Uterus (tissue), 4 donors: ENCODE data around the gene CPA4. TPM values are rescaled to one million over a fixed set of nuclear protein-coding genes. Genes with fewer than 3 reads are reported as not detected.

ENCODE experiments used
- DNase-seq, 2 donors: peaks; one replicate each; pipeline ENCODE4 v3.0.0-alpha.2; 2019 to 2020
- H3K27ac ChIP-seq, 2 donors: fragments of 200-600 bp; sonication (generic); 1 replicate in 1 of 2; 2 replicates in 1 of 2; pipeline ENCODE4 v1.5.1; 2016 to 2018
- H3K27me3 ChIP-seq, 2 donors: fragments of 200-600 bp; sonication (generic); one replicate each; pipeline ENCODE4 v1.5.1; 2018 to 2019; ENCODE audit warnings: control low read depth in 1 of 2
- H3K36me3 ChIP-seq, 2 donors: fragments of 200-600 bp; sonication (generic); one replicate each; pipeline ENCODE4 v1.5.1; 2019; ENCODE audit warnings: control low read depth in 1 of 2
- H3K4me1 ChIP-seq, 2 donors: fragments of 200-600 bp; sonication (generic); one replicate each; pipeline ENCODE4 v1.5.1; 2018 to 2019; ENCODE audit warnings: control low read depth in 1 of 2
- H3K4me3 ChIP-seq, 2 donors: fragments of 200-600 bp; sonication (generic); 1 replicate in 1 of 2; 2 replicates in 1 of 2; pipeline ENCODE4 v1.5.1; 2018 to 2019; ENCODE audit warnings: mild to moderate bottlenecking in 1 of 2
- H3K9me3 ChIP-seq, 2 donors: fragments of 200-600 bp; sonication (generic); one replicate each; pipeline ENCODE4 v1.5.1; 2019; ENCODE audit warnings: control low read depth in 1 of 2
- POLR2A ChIP-seq, 2 donors: fragments of 450-650 bp; IDR thresholded peaks; one replicate each; pipeline ENCODE4 v1.6.1; 2016; ENCODE audit warnings: antibody characterized with exemption in 2 of 2, mild to moderate bottlenecking in 1 of 2, moderate library complexity in 1 of 2
- intact Hi-C: fragments of 100-400 bp; cut with DNase I; formaldehyde crosslinking; loops from one replicate; pipeline ENCODE4 v1.15.1; 2023; ENCODE audit warnings: low total_unique reads
- total RNA-seq, 4 donors: library from RNA; depleted of rRNA in 3 of 4; stranded (reverse); fragments of >200 nt in 3 of 4; gene quantifications; one replicate each; pipeline versions ENCODE4 v1.1.0 to v1.2.4, GENCODE V29; 2014 to 2023
- TF ChIP-seq, protein P1 (sequence below), 4 experiments: fragments of 200-600 bp in 2 of 4; fragments of 450-650 bp in 2 of 4; sonication (generic) in 2 of 4; IDR thresholded peaks; one replicate each; pipeline ENCODE4 v1.5.1; 2016 to 2019; ENCODE audit warnings: antibody characterized with exemption in 4 of 4, mild to moderate bottlenecking in 2 of 4, moderate library complexity in 1 of 4
- donor health status: DM: yes; HTN: yes; CAD: no.

The CPA4 gene
- total RNA-seq, 4 donors from 2014 or later = 1.3 TPM; not detected in 3

DNA sequence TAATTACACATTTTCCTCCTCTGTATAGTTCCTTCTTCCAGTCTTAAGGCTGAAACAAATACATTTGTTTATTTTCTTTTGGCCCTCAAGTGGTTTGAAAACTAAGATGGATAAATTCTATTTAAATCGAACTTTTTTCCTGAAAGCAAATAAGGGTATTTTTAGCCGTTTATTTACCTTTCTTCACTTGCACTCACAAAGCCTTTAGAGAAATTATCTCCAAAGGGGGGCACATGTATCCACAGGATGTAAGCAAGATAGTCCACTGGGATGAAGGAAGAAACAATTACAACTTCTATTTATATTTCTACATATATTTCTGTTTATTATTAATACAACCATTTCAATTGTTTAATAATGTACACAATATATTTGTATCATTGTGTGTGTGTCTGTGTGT lies 10.2 kb downstream of the CPA4 start:
- no peak overlapping the region for H3K4me3 ChIP-seq
- no peak for DNase-seq
- no peaks in the 10 kb centered on the region for H3K36me3 ChIP-seq
- H3K27me3 ChIP-seq = no peaks in the 10 kb centered on the region
- H3K4me1 ChIP-seq = no peaks in the 10 kb centered on the region
- TF ChIP-seq POLR2A (IDR thresholded peaks at IDR 0.05) = no peak
- TF ChIP-seq, protein P1, sequence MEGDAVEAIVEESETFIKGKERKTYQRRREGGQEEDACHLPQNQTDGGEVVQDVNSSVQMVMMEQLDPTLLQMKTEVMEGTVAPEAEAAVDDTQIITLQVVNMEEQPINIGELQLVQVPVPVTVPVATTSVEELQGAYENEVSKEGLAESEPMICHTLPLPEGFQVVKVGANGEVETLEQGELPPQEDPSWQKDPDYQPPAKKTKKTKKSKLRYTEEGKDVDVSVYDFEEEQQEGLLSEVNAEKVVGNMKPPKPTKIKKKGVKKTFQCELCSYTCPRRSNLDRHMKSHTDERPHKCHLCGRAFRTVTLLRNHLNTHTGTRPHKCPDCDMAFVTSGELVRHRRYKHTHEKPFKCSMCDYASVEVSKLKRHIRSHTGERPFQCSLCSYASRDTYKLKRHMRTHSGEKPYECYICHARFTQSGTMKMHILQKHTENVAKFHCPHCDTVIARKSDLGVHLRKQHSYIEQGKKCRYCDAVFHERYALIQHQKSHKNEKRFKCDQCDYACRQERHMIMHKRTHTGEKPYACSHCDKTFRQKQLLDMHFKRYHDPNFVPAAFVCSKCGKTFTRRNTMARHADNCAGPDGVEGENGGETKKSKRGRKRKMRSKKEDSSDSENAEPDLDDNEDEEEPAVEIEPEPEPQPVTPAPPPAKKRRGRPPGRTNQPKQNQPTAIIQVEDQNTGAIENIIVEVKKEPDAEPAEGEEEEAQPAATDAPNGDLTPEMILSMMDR (IDR thresholded peaks at IDR 0.05) = no peak
- no peaks in the 10 kb centered on the region for H3K9me3 ChIP-seq
- no peak overlapping the region for H3K27ac ChIP-seq
- intact Hi-C loops = no loop called here

DNA sequence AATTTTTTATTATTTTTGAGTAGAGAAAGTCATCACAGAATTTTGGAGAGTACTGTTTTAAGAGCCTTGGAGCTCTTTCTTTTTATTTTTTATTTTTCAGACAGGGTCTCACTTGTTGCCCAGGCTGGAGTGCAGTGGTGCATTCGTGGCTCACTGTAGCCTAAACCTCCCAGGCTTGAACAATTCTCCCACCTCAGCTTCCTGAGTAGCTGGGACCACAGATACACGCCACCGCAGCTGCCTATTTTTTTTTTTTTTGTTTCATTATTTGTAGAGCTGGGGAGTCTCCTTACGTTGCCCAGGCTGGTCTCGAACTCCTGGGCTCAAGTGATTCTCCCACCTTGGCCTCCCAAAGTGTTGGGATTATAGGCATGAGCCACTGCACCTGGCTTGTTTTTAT lies 10.6 kb downstream of the CPA4 start:
- DNase-seq = no peak

GRCh38 chr7:130303982-130304381 lies 11.0 kb downstream of the CPA4 start:
- Histone ChIP-seq H3K9me3 (no peaks in the 10 kb centered on the region), H3K36me3 (no peaks in the 10 kb centered on the region), H3K27me3 (no peaks in the 10 kb centered on the region), H3K4me3 (no peak overlapping the region), H3K27ac (no peak overlapping the region), H3K4me1 (no peaks in the 10 kb centered on the region)
- DNase-seq = no peak
- TF ChIP-seq, protein P1 (IDR thresholded peaks at IDR 0.05) = no peak
- no peak for TF ChIP-seq POLR2A (IDR thresholded peaks at IDR 0.05)
- intact Hi-C loops = no loop called here

More for the DNA sequence above, 10.6 kb downstream of the CPA4 start:
- no peaks in the 10 kb centered on the region for H3K36me3 ChIP-seq
- no peak overlapping the region for H3K27ac ChIP-seq
- TF ChIP-seq, protein P1 (IDR thresholded peaks at IDR 0.05) = no peak
- no peak for TF ChIP-seq POLR2A (IDR thresholded peaks at IDR 0.05)
- no peaks in the 10 kb centered on the region for H3K27me3 ChIP-seq
- H3K9me3 ChIP-seq = no peaks in the 10 kb centered on the region
- H3K4me1 ChIP-seq = no peaks in the 10 kb centered on the region
- H3K4me3 ChIP-seq = no peak overlapping the region
- intact Hi-C loops = no loop called here

DNA sequence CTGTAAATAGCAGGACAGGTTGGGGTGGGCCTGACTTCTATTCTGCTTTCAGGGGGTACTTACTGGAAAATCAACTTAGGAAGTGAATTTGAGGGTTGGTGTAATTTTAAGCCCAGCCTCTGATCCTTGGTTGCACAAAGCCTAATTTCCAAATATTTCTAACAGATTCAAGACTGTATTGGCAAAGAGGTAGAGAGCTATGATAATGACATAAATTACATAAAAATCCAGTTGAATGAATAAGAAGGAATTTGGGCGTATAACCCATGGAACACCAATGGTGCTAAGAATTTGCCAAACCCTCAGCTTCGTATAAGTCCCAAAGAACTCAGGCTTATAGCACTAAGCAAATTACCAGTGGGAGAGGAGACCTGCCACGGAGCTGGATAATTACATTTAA lies 11.9 kb downstream of the CPA4 start:
- no peaks in the 10 kb centered on the region for H3K27me3 ChIP-seq
- no peaks in the 10 kb centered on the region for H3K4me1 ChIP-seq
- H3K27ac ChIP-seq = no peak overlapping the region
- H3K9me3 ChIP-seq = no peaks in the 10 kb centered on the region
- TF ChIP-seq, protein P1 (IDR thresholded peaks at IDR 0.05) = no peak
- no peak for TF ChIP-seq POLR2A (IDR thresholded peaks at IDR 0.05)
- DNase-seq = no peak
- H3K4me3 ChIP-seq = no peak overlapping the region
- intact Hi-C loops = no loop called here
- no peaks in the 10 kb centered on the region for H3K36me3 ChIP-seq

GRCh38 chr7:130305433-130306042 lies 12.6 kb downstream of the CPA4 start:
- H3K27me3 ChIP-seq = no peaks in the 10 kb centered on the region
- no peak overlapping the region for H3K4me3 ChIP-seq
- H3K4me1 ChIP-seq = no peaks in the 10 kb centered on the region
- no peak overlapping the region for H3K27ac ChIP-seq
- no peak for TF ChIP-seq POLR2A (IDR thresholded peaks at IDR 0.05)
- TF ChIP-seq, protein P1 (IDR thresholded peaks at IDR 0.05) = no peak
- H3K9me3 ChIP-seq = no peaks in the 10 kb centered on the region
- intact Hi-C loops = no loop called here
- no peaks in the 10 kb centered on the region for H3K36me3 ChIP-seq
- DNase-seq = no peak
